ENCODE measurements around the gene SMG7.

DNA sequence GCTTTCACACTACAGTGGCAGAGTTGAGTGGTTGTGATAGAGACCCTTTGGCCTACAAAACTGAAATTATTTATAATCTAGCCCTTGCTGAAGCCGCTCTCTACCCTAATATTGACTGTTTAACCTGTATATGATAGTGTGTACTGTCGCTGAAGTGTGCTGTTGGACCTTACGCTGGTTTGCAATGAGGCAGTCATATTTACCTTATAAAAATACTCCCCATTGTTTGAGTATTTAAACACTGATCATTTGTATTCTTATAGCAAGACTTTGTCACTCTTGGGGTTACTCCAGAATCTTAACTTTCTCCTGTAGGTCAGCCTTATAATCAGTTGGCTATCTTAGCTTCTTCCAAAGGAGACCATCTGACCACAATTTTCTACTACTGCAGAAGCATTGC, 56.3 kb downstream of the SMG7 start:
- TF ChIP-seq POLR2A (IDR thresholded peaks at IDR 0.05), result no peak
- TF ChIP-seq POLR2AphosphoS5 (IDR thresholded peaks at IDR 0.05), result no peak
- TF ChIP-seq, protein P1, sequence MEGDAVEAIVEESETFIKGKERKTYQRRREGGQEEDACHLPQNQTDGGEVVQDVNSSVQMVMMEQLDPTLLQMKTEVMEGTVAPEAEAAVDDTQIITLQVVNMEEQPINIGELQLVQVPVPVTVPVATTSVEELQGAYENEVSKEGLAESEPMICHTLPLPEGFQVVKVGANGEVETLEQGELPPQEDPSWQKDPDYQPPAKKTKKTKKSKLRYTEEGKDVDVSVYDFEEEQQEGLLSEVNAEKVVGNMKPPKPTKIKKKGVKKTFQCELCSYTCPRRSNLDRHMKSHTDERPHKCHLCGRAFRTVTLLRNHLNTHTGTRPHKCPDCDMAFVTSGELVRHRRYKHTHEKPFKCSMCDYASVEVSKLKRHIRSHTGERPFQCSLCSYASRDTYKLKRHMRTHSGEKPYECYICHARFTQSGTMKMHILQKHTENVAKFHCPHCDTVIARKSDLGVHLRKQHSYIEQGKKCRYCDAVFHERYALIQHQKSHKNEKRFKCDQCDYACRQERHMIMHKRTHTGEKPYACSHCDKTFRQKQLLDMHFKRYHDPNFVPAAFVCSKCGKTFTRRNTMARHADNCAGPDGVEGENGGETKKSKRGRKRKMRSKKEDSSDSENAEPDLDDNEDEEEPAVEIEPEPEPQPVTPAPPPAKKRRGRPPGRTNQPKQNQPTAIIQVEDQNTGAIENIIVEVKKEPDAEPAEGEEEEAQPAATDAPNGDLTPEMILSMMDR (IDR thresholded peaks at IDR 0.05), result no peak

Measured in prostate gland (tissue), 2 donors.